Lung (tissue), 12 donors: ENCODE results near the gene DRD5. TPM values are rescaled to one million over a fixed set of nuclear protein-coding genes. Genes with fewer than 3 reads are reported as not detected.

ENCODE experiments used
- ATAC-seq: fragments of 200-7000 bp; cut with Tn5 transposase; one replicate; pipeline ENCODE4 v1.9.1; 2020; ENCODE audit warnings: moderate number of reproducible peaks; ENCODE audit not compliant: insufficient read depth, low FRiP score
- DNase-seq, 3 donors: peaks; one replicate each; pipeline ENCODE4 v3.0.0-alpha.2; 2013 to 2017
- H3K27ac ChIP-seq, 2 donors: one replicate each; pipeline ENCODE4 v1.5.1; 2013; ENCODE audit warnings: mild to moderate bottlenecking in 2 of 2, moderate library complexity in 2 of 2, control low read depth in 1 of 2, inconsistent platforms in 1 of 2, low read depth in 1 of 2, low read length in 1 of 2
- H3K27me3 ChIP-seq, 3 donors: one replicate each; pipeline ENCODE4 v1.5.1; 2013; ENCODE audit warnings: low read length in 2 of 3; ENCODE audit not compliant: control insufficient read depth in 3 of 3, insufficient read depth in 3 of 3
- H3K36me3 ChIP-seq, 4 donors: one replicate each; pipeline ENCODE4 v1.5.1; 2013; ENCODE audit warnings: low read length in 4 of 4, mild to moderate bottlenecking in 1 of 4, moderate library complexity in 1 of 4; ENCODE audit not compliant: control insufficient read depth in 4 of 4, insufficient read depth in 4 of 4
- H3K4me1 ChIP-seq, 5 donors: one replicate each; pipeline ENCODE4 v1.5.1; 2013; ENCODE audit warnings: low read length in 5 of 5, mild to moderate bottlenecking in 2 of 5, moderate library complexity in 1 of 5; ENCODE audit not compliant: control insufficient read depth in 5 of 5, insufficient read depth in 5 of 5
- H3K4me3 ChIP-seq: one replicate; pipeline ENCODE4 v1.5.1; 2013; ENCODE audit warnings: mild to moderate bottlenecking, control low read depth, moderate library complexity
- H3K9ac ChIP-seq, 2 donors: one replicate each; pipeline ENCODE4 v1.5.1; 2013; ENCODE audit warnings: low read length in 2 of 2, control low read depth in 1 of 2; ENCODE audit not compliant: insufficient read depth in 1 of 2
- H3K9me3 ChIP-seq, 4 donors: one replicate each; pipeline ENCODE4 v1.5.1; 2013; ENCODE audit warnings: low read length in 3 of 4, mild to moderate bottlenecking in 1 of 4, moderate library complexity in 1 of 4; ENCODE audit not compliant: control insufficient read depth in 4 of 4, insufficient read depth in 3 of 4
- CTCF ChIP-seq: IDR thresholded peaks from 2 replicates; pipeline ENCODE4 v1.5.1; 2012; ENCODE audit warnings: mild to moderate bottlenecking; ENCODE audit errors: control extremely low read depth, extremely low read depth
- WGBS, 2 donors: extraction: QIAGEN DNeasy Blood & Tissue Kit; methylation state at CpG; one replicate each; pipeline ENCODE4 v1.1.7; 2013; 5-methylcytosine and 5-hydroxymethylcytosine counted together
- polyA plus RNA-seq, 2 donors: library from polyadenylated mRNA; stranded (reverse); fragments of 200-250 nt; gene quantifications; one replicate each; pipeline ENCODE4 v1.2.1, GENCODE V29; 2013
- total RNA-seq, 2 donors: library from RNA; depleted of rRNA in 1 of 2; stranded (reverse); fragments of >200 nt in 1 of 2; gene quantifications; one replicate each; pipeline ENCODE4 v1.2.1, GENCODE V29; 2014 to 2021
- donor health status: control.
- donor health status: control.
- donor health status: Bipolar disorder and iron deficiency.
- donor health status: healthy.
- donor health status: DM: yes; HTN: yes; CAD: no.

Gene DRD5
- total and polyA plus RNA-seq, 4 donors = 0.02 TPM; not detected in 3

DNA sequence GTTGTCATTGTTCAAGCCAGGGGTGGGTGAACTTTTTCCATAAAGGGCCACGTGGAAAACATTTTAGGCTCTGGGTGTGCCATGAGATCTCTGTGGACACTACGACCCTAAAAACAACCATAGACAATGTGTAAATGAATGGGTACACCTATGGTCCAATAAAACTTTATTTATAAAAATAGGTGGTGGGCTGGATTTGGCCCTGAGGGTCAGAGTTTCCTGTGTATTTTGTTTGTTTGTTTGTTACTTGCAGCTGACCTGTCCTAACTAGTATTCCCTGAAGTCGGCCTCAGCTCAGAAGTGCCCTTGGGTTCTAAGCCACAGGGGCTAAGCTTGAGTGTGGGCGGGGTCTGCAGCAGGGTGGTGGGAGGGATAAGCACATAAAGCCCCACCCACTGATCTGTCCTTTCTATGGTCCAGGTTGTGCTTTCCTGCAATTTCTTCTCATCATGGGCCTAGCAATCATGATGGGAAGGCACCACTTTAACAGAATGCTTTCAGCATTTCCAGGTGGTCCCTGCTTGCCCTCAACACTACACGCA is 17.2 kb upstream of the DRD5 start:
- no peaks in the 10 kb centered on the region for H3K9me3 ChIP-seq
- H3K9ac ChIP-seq = no peak overlapping the region
- H3K36me3 ChIP-seq = no peaks in the 10 kb centered on the region
- ATAC-seq (no peak), DNase-seq (no peak)
- TF ChIP-seq CTCF = no peak
- H3K4me1 ChIP-seq = no peaks in the 10 kb centered on the region
- peaks cover 0 to 2% (median 0%) of the 10 kb centered on the region in 3 donors for H3K27me3 ChIP-seq
- H3K4me3 ChIP-seq = no peak overlapping the region
- H3K27ac ChIP-seq = no peak overlapping the region
- 76 to 88% methylated on average over 5 of the region's 5 CpGs for WGBS, 2 donors

GRCh38 chr4:9765091-9765490 is 16.3 kb upstream of the DRD5 start:
- Histone ChIP-seq H3K4me1 (no peaks in the 10 kb centered on the region), H3K9me3 (no peaks in the 10 kb centered on the region), H3K27me3 (peaks cover 0 to 2% (median 1%) of the 10 kb centered on the region in 3 donors), H3K4me3 (no peak overlapping the region), H3K27ac (no peak overlapping the region), H3K9ac (no peak overlapping the region), H3K36me3 (no peaks in the 10 kb centered on the region)
- peak; percentile 16 for TF ChIP-seq CTCF
- DNase-seq (peak in 2 of 3 donors; percentile 18 to 21), ATAC-seq (no peak)
- WGBS, 2 donors = 30 to 37% methylated on average over 9 of the region's 9 CpGs

DNA sequence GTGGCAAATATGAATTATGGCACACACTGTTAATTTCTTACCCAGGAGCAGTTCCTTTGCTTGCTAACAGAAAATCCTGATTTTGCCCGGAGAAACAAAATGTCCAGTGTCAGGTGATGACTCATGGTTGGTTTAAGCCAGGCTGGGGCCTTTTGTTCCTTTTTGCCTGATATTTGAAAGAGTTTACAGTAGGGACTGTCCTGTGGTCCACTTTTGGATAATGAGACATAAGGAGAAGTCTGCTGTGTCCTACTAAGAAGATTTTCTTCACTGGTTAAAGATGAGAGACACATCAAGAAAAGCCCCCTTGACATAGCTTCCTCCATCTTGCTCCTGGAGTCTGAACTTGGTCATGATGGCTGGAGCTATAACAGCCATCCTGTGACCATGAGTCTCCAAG is 12.1 kb upstream of the DRD5 start:
- no peak overlapping the region for H3K4me3 ChIP-seq
- WGBS, 2 donors = 59 to 73% methylated on average over 1 of the region's 1 CpG
- no peak for DNase-seq

More for the DNA sequence above, 12.1 kb upstream of the DRD5 start:
- H3K9ac ChIP-seq = no peak overlapping the region
- no peak for ATAC-seq
- H3K4me1 ChIP-seq = no peaks in the 10 kb centered on the region
- no peak overlapping the region for H3K27ac ChIP-seq
- H3K36me3 ChIP-seq = no peaks in the 10 kb centered on the region
- peaks cover 0 to 2% (median 2%) of the 10 kb centered on the region in 3 donors for H3K27me3 ChIP-seq
- H3K9me3 ChIP-seq = no peaks in the 10 kb centered on the region
- no peak for TF ChIP-seq CTCF
